GM21367 (cell line): Measurements from ENCODE around the gene HOMER2.

Source experiments
- ATAC-seq: cut with Tn5 transposase; IDR thresholded peaks from one replicate; pipeline ENCODE4 v1.9.1; 2021; ENCODE audit not compliant: unreplicated experiment

Gene HOMER2

DNA sequence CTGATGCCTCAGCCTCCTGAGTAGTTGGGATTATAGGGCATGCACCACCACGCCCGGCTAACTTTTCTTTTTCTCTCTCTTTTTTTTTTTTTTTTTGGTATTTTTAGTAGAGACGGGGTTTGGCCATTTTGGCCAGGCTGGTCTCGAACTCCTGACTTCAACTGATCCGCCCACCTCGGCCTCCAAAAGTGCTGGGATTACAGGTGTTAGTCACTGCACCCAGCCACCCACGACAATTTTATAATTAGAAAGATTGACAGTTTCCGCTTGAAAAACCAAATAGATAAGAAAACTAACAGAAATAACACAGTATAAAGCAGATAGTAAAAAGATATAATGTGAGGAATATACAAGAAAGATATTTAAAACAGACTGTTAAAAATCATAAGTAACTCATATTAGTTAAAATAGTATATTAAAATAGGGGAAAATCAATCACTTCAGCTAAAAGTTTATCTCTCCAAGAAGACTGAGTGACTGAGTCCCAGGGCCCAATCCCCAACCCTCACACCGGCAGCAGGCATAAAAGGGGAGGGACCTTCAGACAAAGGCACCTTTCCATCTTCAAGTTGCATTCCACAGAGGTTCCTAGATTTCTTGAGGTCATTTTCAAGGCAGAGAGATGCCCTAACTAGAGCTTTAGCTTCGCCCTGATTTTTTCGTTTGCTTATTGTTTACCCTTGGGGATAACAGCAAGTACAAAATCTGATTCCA is 144.4 kb downstream of the HOMER2 start:
- ATAC-seq, result no peak

DNA sequence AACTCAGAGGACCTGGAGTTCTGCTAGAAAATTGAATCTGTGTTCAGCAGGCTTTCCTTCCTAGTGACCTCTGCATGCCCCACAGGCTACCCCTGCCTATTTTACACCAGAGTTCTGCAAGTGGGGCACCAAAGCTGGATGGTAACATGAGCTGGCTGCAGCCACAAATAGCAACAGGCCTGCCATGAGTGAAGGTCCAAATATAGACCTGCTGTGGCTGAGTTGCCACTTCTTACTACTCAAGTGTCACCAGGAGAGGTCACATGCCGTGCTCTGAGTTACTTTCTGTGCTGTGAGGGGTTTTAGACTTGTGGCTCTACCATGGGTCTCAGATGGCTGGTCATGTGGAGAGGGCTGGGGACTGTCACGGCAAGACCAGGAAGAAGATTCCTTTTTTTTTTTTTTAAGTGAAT is 146.5 kb downstream of the HOMER2 start, which contains the start of gene FSD2:
Gene FSD2 (minus strand): TSS at position 76 of the 413 bp plus-strand sequence. CDS start 18,679 bp downstream, outside the sequence.
- peak; percentile 58 for ATAC-seq

DNA sequence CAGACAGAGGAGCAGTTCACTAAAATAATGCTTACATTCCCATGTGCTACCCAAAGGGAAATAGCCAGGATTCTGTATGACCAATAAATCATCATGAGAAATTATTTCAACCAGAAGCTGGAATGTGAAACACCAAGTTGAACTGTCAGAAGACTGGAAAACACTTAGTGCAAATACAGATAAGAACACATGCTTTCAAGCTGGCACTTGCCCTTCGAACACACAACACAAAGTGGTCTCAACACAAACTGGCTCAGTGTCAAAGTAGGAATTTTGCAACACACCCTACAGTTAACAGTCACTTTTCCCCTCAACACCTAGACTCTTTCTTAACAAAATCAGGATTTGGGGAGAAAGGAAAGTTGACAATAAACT is 148.0 kb downstream of the HOMER2 start:
- ATAC-seq, result no peak

DNA sequence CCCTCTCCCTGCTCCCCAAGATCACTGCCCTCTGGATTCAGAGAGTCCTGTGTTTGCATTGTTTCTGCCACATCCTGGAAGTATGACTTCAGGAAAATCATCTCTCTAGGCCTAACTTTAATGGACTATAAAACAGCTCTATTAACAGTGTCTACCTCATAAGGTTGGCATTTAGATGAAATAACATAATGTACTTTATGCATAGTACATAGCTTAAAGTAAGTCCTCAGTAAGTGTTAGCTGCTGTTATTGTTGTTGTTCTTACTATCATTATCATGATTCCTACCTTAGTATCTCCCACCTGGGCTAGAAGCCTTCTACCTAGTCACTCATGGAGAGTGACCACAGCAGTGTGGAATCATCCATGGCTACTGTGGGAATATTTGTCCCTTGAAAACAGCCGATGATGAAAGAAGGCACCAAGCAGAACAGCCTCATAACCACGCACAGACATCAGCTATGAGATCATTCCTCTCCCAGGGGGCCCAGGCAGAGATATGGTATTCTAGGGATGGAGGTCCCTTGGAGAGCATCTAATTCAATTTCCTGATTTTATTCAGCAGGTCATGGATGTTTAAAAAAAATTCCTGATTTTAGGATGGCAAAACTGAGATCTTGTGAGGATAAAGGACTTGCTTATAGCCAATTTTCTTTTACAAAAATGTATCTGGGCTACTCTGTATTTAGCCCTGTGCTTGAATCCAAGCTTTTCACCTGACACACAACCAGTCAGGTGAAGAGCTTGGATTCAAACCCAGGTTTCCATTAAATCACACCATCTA is 148.5 kb downstream of the HOMER2 start:
- no peak for ATAC-seq

DNA sequence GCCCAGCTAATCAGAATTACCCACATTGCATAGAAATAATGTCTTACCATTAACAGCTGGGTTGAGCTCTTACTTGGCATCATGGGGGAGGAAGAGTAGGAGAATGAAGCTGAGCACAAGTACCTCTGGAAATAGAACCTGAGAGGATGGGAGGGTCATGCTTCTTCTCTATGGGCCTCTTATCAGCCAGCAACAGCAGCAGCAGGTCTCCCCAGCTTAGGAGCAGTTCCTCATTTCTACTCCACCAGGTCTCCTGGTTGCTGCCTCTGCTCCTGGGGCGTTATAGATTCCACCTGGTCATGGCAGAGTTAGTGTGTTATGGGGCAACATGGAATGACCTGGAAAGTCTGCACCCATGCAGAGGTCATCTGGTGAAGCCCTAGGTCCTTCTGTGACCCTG is 150.0 kb downstream of the HOMER2 start:
- no peak for ATAC-seq

DNA sequence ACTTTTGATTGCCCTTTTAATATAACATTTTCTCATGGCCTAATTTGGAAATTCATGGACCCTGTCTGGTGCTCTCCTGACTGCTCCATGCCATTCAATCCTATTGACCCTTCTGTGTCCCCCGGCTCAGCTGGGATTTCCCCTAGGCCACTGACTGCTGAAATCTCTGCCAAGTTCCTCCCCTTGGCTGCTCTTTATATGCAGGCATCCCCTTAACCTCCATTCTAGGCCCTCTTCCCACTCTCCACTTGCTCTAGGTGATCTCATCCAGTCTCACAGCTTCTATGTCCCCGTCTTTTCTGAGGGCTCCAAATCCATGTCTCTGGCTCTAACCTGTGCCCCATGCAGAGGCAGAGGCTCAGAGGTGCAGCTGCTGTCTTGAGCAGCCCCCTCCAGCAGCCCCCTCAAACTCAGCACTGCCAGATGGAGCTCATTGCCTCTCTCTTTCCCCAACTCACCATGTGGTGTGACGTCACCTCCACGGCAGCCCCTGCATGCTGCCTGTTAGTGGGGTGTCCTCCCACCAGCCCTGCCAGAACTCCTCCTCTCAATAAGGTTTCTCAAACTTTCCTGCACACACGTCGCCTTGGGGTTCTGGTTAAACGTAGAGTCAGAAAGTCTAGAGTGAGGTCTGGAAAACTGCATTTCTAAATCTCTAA is 153.2 kb downstream of the HOMER2 start:
- no peak for ATAC-seq
